Measurements from ENCODE around the gene PLA2G2F.
A peak's percentile ranks its signal among the peaks of the same experiment; 100 is the strongest.

Gene PLA2G2F

GRCh38 chr1:20174937-20175666 lies 36.0 kb downstream of the PLA2G2F start:
- DNase-seq, result no peak

- DNase-seq, result no peak
These were observed 39.7 kb downstream of the PLA2G2F start for GRCh38 chr1:20178634-20179370.

DNA sequence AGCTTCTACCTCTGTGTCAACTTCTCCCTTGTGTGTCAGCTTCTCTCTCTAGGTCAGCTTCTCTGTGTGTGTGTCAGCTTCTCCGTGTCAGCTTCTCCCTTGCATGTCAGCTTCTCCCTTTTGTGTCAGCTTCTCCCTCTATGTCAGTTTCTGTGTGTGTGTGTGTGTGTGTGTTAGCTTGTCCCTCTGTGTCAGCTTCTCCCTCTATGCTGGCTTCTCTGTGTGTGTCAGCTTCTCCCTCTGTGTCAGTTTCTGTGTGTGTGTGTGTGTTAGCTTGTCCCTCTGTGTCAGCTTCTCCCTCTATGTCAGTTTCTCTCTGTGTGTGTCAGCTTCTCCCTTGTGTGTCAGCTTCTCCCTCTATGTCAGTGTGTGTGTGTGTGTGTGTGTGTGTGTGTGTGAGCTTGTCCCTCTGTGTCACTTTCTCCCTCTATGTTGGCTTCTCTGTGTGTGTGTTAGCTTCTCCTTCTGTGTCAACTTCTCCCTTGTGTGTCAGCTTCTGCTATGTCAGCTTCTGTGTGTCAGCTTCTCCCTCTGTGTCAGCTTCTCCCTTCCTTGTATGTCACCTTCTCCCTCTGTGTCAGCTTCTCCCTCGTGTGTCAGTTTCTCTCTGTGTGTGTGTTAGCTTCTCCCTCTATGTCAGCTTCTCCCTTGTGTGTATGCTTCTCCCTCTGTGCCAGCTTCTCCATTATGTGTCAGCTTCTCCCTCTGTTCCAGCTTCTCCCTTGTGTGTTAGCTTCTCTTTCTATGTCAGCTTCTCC lies 40.4 kb downstream of the PLA2G2F start:
- no peak for DNase-seq

- DNase-seq, result no peak
These were observed 41.2 kb downstream of the PLA2G2F start for GRCh38 chr1:20180129-20180843.

DNA sequence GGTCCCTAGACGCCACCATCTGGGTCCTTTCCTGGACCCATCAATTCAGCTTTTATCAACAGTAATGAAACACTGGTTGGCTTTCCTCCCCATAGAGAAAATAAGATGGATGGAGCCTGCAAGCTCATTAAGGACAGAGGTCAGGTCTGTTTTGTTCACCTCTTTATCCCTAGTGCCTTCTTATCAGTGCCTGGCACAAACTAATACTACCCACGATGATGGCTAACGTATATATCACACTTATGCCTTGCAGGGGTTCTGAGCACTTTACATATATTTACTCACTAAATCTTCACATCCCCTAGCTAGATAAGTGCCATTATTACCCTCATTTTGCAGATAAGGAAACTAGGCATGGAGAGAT lies 41.7 kb downstream of the PLA2G2F start:
- no peak for DNase-seq

GRCh38 chr1:20182415-20182814 lies 43.3 kb downstream of the PLA2G2F start:
- DNase-seq, result no peak

- DNase-seq, result no peak
These were observed 43.9 kb downstream of the PLA2G2F start for GRCh38 chr1:20183035-20183434.

DNA sequence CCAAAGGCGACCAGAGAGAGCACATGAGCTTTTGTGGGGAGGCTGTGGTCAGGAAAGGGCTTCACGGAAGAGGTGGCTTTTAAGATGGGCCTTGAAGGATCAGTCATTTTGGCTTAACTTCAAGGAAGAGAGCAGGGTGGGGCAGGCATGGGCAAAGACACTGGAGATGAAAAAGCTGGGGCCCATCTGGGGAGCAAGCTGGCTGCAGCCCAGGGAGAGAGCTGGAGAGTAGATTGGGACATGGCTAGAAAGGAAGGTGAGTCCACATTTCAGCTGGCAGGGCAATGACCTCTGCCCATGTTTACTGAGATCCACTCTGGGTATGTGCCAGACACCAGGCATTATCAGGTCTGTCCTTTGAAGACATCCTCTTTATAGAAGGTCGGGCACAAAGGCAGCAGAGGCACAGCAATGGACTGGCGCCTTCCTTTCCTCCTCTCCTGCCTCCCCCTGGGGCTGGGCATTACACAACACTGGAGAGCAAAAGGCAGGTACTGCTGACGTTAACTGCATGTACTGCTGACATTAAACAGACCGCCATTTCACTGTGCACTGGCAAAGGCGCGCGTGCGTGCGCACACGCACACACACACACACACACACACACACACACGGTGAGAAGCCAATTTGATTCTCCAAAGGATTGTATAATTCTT lies 44.6 kb downstream of the PLA2G2F start:
- no peak for DNase-seq

DNA sequence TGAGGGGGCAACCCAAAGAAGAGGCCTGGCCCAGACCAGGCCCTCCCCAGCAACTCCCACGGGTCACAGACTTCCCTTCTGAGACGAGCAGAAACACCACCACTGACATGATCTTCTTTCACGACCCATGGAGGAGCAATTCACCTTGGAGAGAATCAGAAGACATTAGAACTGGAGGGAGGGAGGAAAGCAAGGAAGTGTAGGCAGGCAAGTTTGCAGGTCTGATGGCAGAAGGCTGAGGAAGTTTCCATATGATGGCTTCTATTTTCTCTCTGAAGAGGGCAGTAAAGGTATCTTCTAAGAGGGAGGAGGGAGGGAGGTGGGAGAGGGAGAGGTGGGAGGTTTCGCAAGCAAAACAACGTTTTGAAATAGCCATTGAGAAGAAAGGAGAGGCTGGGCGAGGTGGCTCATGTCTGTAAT lies 45.4 kb downstream of the PLA2G2F start:
- no peak for DNase-seq

GRCh38 chr1:20184997-20185833 lies 46.1 kb downstream of the PLA2G2F start:
- peak; percentile 78 for DNase-seq

DNA sequence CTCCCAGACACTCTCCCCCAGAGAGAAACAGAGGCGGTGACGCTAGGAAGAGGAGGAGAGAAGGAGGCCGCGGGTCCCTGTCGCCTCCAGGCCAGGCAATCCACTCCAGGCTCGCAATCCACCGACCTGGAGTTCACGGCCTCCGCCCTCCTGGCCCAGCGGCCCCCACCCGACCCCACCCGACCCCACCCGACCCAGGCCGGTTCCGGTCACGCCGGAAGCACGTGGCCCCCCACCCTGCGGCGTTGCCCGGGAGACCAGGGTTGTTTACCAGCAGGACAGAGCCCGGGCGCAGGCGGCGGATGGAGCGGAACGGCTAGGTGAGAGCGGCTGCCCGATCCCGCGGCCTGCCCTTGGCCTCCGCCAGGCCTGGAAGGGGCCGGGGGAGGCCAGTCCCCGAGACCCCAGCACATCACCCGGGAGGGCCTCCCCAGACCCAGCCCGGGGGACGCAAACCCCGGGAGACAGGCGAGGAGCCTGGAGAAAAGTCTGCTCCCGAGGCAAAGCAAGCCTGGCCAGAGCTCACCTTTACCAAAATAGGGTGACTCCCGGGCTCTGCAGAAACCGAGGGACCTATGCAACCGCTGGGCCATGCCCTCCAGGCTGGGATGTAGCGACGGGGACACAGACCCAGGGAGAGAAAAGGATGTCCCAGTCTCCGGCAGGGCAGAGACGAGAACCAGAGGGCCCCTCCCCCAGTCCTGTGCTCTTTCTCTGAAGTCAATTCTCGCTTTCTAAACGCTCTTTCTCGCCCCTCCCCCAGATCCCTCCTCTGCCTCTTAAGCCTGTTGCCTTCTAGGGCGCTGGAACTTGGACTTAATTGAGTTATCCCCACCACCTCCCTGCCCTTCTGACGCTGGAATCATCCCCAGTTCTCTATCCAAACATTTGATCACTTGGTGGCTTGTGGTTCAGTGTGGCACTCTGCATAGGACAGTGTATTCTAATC lies 47.0 kb downstream of the PLA2G2F start, which contains the start of the genes PLA2G2C and UBXN10:
PLA2G2C (minus strand) TSS at position 685 of the 949 bp plus-strand sequence. CDS start 9,155 bp downstream, outside the sequence.
UBXN10 (plus strand) TSS at position 263 of the 949 bp plus-strand sequence. CDS start 4,466 bp downstream, outside the sequence.
- DNase-seq, result peak; percentile 89

DNA sequence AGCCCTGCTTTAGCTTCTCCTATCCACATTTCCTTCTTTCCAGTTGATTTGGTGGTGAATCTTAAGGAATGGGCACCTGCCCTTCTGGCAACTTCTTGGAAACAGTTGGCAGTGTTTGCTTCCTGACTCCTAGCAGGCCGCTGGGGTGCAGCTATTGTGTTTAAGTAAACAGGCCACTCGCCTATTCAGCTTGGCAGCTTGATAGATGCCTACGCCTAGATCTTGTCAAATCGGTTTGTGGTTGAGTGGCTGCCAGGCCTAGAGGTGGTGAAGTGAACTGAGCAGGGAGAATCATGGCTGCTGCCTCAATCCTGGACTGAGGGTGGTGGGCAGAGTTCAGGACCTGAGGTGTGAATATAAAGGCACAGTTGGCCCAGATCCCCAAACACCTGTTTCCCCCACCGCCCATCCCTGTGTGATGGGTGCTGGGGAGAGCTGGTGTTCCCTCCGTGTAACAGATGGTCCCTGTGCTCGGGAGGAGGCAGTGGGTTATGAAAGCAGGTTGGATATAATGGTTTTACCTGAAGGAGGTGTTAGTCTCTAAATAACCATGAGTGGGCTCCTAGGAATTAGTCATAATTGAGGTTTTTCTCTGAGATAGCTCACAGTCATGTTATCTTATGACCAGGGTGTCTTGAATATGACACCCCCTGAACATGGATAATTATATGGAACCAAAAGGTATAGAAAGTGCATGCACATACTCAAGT lies 48.1 kb downstream of the PLA2G2F start:
- peak; percentile 53 for DNase-seq

- peak; percentile 20 for DNase-seq
These were observed 48.8 kb downstream of the PLA2G2F start for GRCh38 chr1:20187813-20188454.

DNA sequence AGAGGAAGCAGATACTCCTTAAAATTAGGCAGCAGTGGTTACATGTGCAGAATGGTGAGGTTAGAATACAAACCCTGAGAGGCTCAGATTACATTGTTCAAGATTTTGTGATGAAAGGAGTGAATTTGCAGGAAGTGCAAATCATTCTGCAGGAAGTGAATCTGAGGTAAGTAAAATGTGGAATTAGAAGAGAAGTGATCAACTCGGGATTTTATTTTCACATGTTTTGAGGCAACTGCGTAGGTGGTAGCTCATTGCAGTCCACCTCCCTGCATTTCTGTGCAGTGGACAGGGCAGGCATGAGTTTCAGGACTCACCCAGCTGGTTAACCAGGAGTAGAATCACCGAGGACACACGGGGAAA lies 49.3 kb downstream of the PLA2G2F start:
- no peak for DNase-seq

- DNase-seq, result no peak
These were observed 50.5 kb downstream of the PLA2G2F start for GRCh38 chr1:20189664-20190063.

DNA sequence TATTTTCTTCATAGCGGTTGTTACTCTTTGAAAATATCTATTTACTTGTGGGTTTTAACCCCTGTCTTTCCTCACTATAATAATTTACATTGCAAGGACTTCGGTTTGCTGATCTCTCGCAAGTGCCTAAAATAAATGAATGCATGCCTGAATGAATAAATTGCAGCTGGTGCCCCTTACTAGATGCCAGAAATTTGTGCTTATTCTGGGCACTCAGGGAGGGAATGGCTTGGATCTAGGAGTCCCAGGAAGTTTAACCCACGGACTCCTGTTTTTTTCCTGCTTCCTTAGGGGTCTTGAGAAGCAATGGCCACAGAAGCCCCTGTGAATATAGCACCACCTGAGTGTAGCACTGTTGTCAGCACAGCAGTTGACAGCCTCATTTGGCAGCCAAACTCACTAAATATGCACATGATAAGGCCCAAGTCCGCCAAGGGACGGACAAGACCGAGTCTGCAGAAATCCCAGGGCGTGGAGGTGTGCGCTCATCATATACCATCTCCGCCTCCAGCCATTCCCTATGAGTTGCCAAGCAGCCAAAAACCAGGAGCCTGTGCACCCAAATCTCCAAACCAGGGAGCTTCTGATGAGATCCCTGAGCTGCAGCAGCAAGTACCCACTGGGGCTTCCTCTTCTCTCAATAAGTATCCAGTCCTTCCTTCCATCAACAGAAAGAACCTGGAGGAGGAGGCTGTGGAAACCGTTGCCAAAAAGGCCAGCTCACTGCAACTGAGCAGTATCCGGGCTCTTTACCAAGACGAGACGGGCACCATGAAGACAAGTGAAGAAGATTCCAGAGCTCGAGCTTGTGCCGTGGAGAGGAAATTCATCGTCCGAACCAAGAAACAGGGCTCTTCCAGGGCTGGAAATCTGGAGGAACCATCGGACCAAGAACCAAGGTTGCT lies 51.4 kb downstream of the PLA2G2F start:
- no peak for DNase-seq

DNA sequence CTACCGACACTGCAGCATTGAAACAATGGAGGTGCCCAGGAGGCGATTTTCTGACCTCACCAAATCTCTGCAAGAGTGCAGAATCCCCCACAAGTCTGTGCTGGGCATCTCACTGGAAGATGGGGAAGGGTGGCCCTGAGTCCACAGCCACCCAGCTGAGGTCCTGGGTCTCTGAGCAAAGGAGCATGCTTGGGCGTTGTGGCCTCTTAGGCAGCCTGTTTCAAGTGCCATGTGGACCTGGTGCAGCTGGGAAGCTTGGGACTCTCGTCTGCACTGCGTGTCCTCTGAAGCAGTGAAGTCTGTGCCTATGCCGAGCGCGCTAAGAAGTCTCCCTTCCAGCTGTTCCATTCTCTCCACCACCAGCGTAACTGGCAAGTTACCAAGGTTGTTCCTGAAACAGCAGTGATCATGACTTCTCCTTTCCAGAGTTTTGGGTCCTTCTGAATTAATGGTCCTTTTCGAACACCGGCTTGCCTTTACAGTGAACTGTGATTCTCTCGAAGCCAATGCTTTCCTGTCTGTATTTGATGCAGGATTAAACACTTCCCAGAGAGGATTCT lies 52.2 kb downstream of the PLA2G2F start:
- DNase-seq, result no peak
